Measurements from ENCODE around the gene PHOSPHO1.
"Not testable (repeated sequence)": the region's sequence is repeated elsewhere in the genome, so short reads cannot be mapped to it uniquely, and the experiment has no call there.

Gene PHOSPHO1

GRCh38 chr17:49193513-49194296 lies 36.9 kb downstream of the PHOSPHO1 start:
- peak; percentile 41 for DNase-seq (ENCODE audit: low spot score)

GRCh38 chr17:49191917-49192741 lies 38.5 kb downstream of the PHOSPHO1 start:
- DNase-seq (ENCODE audit: low spot score): peak; percentile 92

GRCh38 chr17:49191409-49191916 lies 39.1 kb downstream of the PHOSPHO1 start:
- no peak for DNase-seq (ENCODE audit: low spot score)

GRCh38 chr17:49190932-49191331 lies 39.7 kb downstream of the PHOSPHO1 start:
- DNase-seq (ENCODE audit: low spot score): no peak

- no peak for DNase-seq (ENCODE audit: low spot score)
Measured at GRCh38 chr17:49187301-49187700, 43.3 kb downstream of the PHOSPHO1 start.

- not testable (repeated sequence) for DNase-seq (ENCODE audit: low spot score)
Measured at GRCh38 chr17:49185381-49185780, 45.2 kb downstream of the PHOSPHO1 start.

GRCh38 chr17:49184522-49184921 lies 46.1 kb downstream of the PHOSPHO1 start:
- DNase-seq (ENCODE audit: low spot score): not testable (repeated sequence)

- DNase-seq (ENCODE audit: low spot score): no peak
Measured at GRCh38 chr17:49183801-49184200, 46.8 kb downstream of the PHOSPHO1 start.

GRCh38 chr17:49183341-49183740 lies 47.2 kb downstream of the PHOSPHO1 start:
- DNase-seq (ENCODE audit: low spot score): no peak

GRCh38 chr17:49180998-49181635 lies 49.5 kb downstream of the PHOSPHO1 start:
- no peak for DNase-seq (ENCODE audit: low spot score)

GRCh38 chr17:49180303-49180702 lies 50.3 kb downstream of the PHOSPHO1 start:
- peak; percentile 63 for DNase-seq (ENCODE audit: low spot score)

GRCh38 chr17:49175978-49176377 lies 54.6 kb downstream of the PHOSPHO1 start:
- not testable (repeated sequence) for DNase-seq (ENCODE audit: low spot score)
